HUES6 (cell line): ENCODE measurements around the gene LETM1.

Experiments used
- H3K27ac ChIP-seq: 2 replicates; pipeline ENCODE4 v1.7.0; 2013; ENCODE audit warnings: low read depth, mild to moderate bottlenecking, low read length, inconsistent platforms
- H3K27me3 ChIP-seq: 2 replicates; pipeline ENCODE4 v1.6.1; 2013; ENCODE audit warnings: low read length; ENCODE audit not compliant: control insufficient read depth, insufficient read depth
- H3K36me3 ChIP-seq: 2 replicates; pipeline ENCODE4 v1.6.1; 2013; ENCODE audit warnings: low read length; ENCODE audit not compliant: control insufficient read depth, insufficient read depth
- H3K4me1 ChIP-seq: 2 replicates; pipeline ENCODE4 v1.6.1; 2013; ENCODE audit warnings: low read length; ENCODE audit not compliant: control insufficient read depth, insufficient read depth
- H3K4me3 ChIP-seq: 2 replicates; pipeline ENCODE4 v1.5.1; 2013; ENCODE audit warnings: low read depth, low read length
- H3K9ac ChIP-seq: one replicate; pipeline ENCODE4 v1.6.1; 2013; ENCODE audit warnings: mild to moderate bottlenecking, low read length
- H3K9me3 ChIP-seq: 2 replicates; pipeline ENCODE4 v1.6.1; 2013; ENCODE audit warnings: low read depth, low read length; ENCODE audit not compliant: control insufficient read depth, insufficient read depth

The LETM1 gene

GRCh38 chr4:1783015-1783414 lies 72.9 kb downstream of the LETM1 start:
- H3K36me3 ChIP-seq, result no peaks in the 10 kb centered on the region
- H3K27me3 ChIP-seq, result no peaks in the 10 kb centered on the region
- no peak overlapping the region for H3K27ac ChIP-seq
- no peaks in the 10 kb centered on the region for H3K9me3 ChIP-seq
- no peak overlapping the region for H3K4me3 ChIP-seq
- H3K9ac ChIP-seq, result no peak overlapping the region
- H3K4me1 ChIP-seq, result peaks cover 36% of the 10 kb centered on the region

GRCh38 chr4:1780435-1780834 lies 75.5 kb downstream of the LETM1 start:
- Histone ChIP-seq H3K4me3 (no peak overlapping the region), H3K27me3 (no peaks in the 10 kb centered on the region), H3K4me1 (peaks cover 54% of the 10 kb centered on the region), H3K9ac (no peak overlapping the region), H3K36me3 (no peaks in the 10 kb centered on the region), H3K27ac (no peak overlapping the region), H3K9me3 (no peaks in the 10 kb centered on the region)

- peak overlapping the region; percentile 30 for H3K9ac ChIP-seq
- no peaks in the 10 kb centered on the region for H3K9me3 ChIP-seq
- H3K27me3 ChIP-seq, result no peaks in the 10 kb centered on the region
- peaks cover 51% of the 10 kb centered on the region for H3K4me1 ChIP-seq
- H3K36me3 ChIP-seq, result no peaks in the 10 kb centered on the region
- H3K4me3 ChIP-seq, result no peak overlapping the region
- no peak overlapping the region for H3K27ac ChIP-seq
Observed at GRCh38 chr4:1779588-1780382, 76.2 kb downstream of the LETM1 start.

- H3K27ac ChIP-seq, result peak overlapping the region; percentile 58; the same call in 1 of the 2 replicates
- no peak overlapping the region for H3K4me3 ChIP-seq
- H3K9me3 ChIP-seq, result no peaks in the 10 kb centered on the region
- H3K4me1 ChIP-seq, result peaks cover 51% of the 10 kb centered on the region
- no peaks in the 10 kb centered on the region for H3K27me3 ChIP-seq
- peak overlapping the region; percentile 45 for H3K9ac ChIP-seq
- no peaks in the 10 kb centered on the region for H3K36me3 ChIP-seq
Observed at GRCh38 chr4:1778642-1779392, 77.1 kb downstream of the LETM1 start.

- peak overlapping the region; percentile 25 for H3K4me3 ChIP-seq
- peaks cover 53% of the 10 kb centered on the region for H3K4me1 ChIP-seq
- no peaks in the 10 kb centered on the region for H3K9me3 ChIP-seq
- H3K27me3 ChIP-seq, result no peaks in the 10 kb centered on the region
- H3K36me3 ChIP-seq, result no peaks in the 10 kb centered on the region
- peak overlapping the region; percentile 52 for H3K9ac ChIP-seq
- peak overlapping the region; percentile 85 for H3K27ac ChIP-seq
Observed at GRCh38 chr4:1777822-1778641, 77.9 kb downstream of the LETM1 start.

- Histone ChIP-seq H3K27ac (no peak overlapping the region), H3K27me3 (no peaks in the 10 kb centered on the region), H3K4me1 (peaks cover 49% of the 10 kb centered on the region), H3K9me3 (no peaks in the 10 kb centered on the region), H3K4me3 (no peak overlapping the region), H3K36me3 (no peaks in the 10 kb centered on the region), H3K9ac (peak overlapping the region; percentile 7)
Observed at GRCh38 chr4:1776521-1777161, 79.3 kb downstream of the LETM1 start.

GRCh38 chr4:1775731-1776500 lies 80.0 kb downstream of the LETM1 start:
- Histone ChIP-seq H3K9me3 (no peaks in the 10 kb centered on the region), H3K9ac (peak overlapping the region; percentile 7), H3K36me3 (no peaks in the 10 kb centered on the region), H3K4me1 (peaks cover 54% of the 10 kb centered on the region), H3K4me3 (no peak overlapping the region), H3K27ac (no peak overlapping the region), H3K27me3 (no peaks in the 10 kb centered on the region)

- no peaks in the 10 kb centered on the region for H3K36me3 ChIP-seq
- peaks cover 4% of the 10 kb centered on the region; the same call in 1 of the 2 replicates for H3K27me3 ChIP-seq
- no peak overlapping the region for H3K9ac ChIP-seq
- H3K27ac ChIP-seq, result no peak overlapping the region
- no peaks in the 10 kb centered on the region for H3K9me3 ChIP-seq
- no peak overlapping the region for H3K4me3 ChIP-seq
- peaks cover 55% of the 10 kb centered on the region for H3K4me1 ChIP-seq
Observed at GRCh38 chr4:1773754-1774153, 82.2 kb downstream of the LETM1 start.

GRCh38 chr4:1772853-1773538 lies 83.0 kb downstream of the LETM1 start:
- Histone ChIP-seq H3K27ac (no peak overlapping the region), H3K4me3 (no peak overlapping the region), H3K27me3 (peaks cover 4% of the 10 kb centered on the region; the same call in 1 of the 2 replicates), H3K9me3 (no peaks in the 10 kb centered on the region), H3K36me3 (no peaks in the 10 kb centered on the region), H3K4me1 (peaks cover 56% of the 10 kb centered on the region), H3K9ac (no peak overlapping the region)
